H7 (cell line): ENCODE results near the gene CCR3. TPM values are rescaled to one million over a fixed set of nuclear protein-coding genes. Genes with fewer than 3 reads are reported as not detected.
A peak's percentile ranks its signal among the peaks of the same experiment; 100 is the strongest.

Experiments used
- DNase-seq: peaks from one replicate; pipeline ENCODE4 v3.0.0; 2012
- H3K27me3 ChIP-seq: 2 replicates; pipeline ENCODE4 v1.6.0; 2011; ENCODE audit warnings: mild to moderate bottlenecking, low read length; ENCODE audit not compliant: control insufficient read depth, insufficient read depth
- H3K36me3 ChIP-seq: replicated peaks from 2 replicates; pipeline ENCODE4 v1.5.1; 2011; ENCODE audit warnings: low read length; ENCODE audit not compliant: control insufficient read depth, insufficient read depth
- H3K4me3 ChIP-seq: 2 replicates; pipeline ENCODE4 v1.5.1; 2011; ENCODE audit warnings: low read depth, mild to moderate bottlenecking, control low read depth, low read length, moderate library complexity; ENCODE audit not compliant: insufficient read depth
- total RNA-seq: library from RNA; depleted of rRNA; stranded (reverse); fragments of >200 nt; shearing (Covaris generic); gene quantifications from 2 replicates; pipeline ENCODE4 v1.2.3, GENCODE V29; 2014

Gene CCR3
- total RNA-seq, 1 experiment from 2014 or later = not detected

DNA sequence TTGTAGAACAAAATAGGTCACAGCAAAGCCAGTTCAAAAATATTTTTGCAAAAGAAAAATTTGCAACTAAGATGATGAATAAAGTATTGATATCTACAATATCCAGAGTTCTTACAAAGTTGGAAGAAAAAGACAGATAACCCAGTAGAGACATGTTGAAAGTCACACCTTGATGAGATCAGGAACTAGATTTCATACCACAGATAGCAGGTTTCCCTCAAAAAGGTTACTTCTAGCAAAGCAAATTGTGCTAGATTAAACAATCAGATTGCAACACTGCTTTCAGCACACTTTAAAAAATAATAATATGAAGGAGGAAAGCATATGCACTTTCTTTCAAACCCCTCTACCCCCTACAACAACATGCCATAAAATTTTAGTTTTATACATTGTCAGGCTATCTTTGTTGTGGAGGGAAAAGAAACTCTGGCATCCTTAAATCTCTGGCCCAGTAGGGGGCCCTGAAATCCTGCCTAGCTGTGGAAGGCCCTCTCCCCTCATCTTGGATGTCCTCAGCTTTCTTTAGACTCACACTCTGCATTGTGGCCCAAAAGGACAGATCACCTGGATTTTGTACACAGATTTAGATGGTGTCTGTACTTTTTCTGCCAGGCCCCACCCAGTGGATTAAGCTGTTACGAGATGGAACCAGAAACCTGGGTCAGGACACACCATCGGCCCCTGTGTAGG, 50.9 kb downstream of the CCR3 start:
- Histone ChIP-seq H3K27me3 (no peaks in the 10 kb centered on the region), H3K36me3 (no peaks in the 10 kb centered on the region), H3K4me3 (no peak overlapping the region)
- peak; percentile 39 for DNase-seq

DNA sequence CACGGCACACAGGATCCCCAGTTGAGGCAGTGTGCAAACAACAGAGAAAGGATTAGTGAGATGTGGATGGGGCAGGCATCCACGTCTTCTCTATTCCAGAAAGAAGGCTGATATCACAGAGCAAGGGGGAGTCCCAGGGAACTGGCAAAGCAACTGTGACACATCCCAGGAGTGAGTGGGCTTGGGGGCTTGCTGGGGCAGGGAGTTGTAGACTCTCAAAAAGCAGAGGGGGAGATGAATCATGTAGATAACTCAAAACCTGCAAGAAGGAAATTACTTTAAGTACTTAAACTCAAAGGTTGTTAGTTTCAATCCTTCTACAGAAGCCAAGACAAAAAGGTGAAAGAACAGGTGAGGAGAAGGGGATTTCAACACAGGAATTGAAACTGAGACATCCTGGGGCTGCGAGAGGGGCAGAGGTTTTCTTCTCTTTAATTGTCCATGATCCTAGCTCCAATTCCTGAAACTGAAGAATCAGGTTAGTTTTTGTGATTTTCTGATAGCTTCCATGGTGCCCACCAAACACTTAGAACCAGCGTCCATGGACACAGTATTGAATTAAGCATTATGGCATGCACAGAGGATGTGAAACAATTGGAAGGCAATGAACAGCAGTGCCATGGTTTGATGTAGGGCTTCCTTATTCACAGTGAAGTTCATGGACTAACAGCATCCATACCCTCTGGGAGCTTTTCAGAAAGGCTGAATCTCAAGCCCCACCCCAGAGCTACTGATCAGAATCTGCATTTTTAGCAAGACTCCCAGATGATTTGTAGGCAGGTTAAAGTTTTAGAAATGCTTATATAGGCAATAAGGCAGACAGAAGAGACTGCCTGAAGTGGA, 52.0 kb downstream of the CCR3 start:
- no peak for DNase-seq

DNA sequence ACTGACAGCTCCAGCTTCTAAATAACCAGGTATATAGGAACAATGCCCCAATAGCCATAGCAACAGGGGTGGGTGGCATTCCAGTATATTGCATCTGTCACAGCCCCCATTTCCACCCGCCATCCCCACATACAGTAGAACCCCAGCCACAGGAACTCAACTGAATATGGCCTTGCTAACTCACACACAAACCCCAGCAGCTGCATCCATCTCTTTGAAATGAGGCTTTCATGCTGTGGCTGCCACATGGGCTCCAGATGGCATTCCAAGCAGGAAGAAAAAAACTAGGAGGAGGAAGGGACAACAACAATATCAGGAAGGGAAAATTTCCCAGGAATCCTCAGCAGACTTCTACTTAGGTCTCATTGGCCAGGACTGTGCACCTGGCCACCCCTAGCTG, 54.6 kb downstream of the CCR3 start:
- H3K4me3 ChIP-seq = no peak overlapping the region
- H3K36me3 ChIP-seq = no peaks in the 10 kb centered on the region
- no peaks in the 10 kb centered on the region for H3K27me3 ChIP-seq
- no peak for DNase-seq

More for the DNA sequence above, 52.0 kb downstream of the CCR3 start:
- no peaks in the 10 kb centered on the region for H3K36me3 ChIP-seq
- H3K4me3 ChIP-seq = no peak overlapping the region
- H3K27me3 ChIP-seq = no peaks in the 10 kb centered on the region

DNA sequence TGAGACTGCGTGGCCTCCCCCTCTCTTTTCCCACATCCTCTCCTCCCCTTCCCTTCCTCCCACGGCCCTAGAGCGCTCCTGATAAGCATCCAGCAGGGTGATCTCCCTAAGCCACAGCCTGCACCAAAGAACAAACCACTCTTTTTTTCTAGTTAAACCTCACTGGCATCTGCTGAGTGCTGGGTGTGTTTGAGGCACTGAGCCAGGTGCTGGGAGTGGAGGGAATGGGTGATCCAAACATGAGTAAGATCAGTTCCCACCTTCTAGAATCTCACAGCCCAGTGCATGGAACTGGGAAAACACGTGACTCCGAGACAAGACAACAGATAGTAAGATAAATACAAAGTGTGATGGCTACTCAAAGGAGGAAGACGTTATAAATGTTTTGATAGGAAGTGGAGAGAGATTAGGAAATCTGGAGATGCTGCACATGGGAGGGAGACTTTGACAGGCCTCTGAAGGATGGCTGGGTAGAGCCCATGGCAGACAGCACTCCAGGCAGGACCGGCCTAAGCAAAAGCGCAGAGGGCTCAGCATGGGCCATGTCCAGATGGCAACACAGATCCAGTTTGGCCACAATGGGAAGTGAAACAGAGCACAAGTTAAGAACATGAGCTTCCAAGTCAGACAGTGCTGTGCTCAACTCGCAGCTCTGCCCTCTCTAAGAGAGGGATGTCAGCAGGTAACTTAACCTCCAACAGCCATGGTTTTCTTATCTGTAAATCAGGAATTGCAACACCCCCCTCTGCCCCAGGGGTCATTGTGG, 55.6 kb downstream of the CCR3 start:
- Histone ChIP-seq H3K36me3 (no peaks in the 10 kb centered on the region), H3K27me3 (no peaks in the 10 kb centered on the region), H3K4me3 (no peak overlapping the region)
- DNase-seq = no peak

DNA sequence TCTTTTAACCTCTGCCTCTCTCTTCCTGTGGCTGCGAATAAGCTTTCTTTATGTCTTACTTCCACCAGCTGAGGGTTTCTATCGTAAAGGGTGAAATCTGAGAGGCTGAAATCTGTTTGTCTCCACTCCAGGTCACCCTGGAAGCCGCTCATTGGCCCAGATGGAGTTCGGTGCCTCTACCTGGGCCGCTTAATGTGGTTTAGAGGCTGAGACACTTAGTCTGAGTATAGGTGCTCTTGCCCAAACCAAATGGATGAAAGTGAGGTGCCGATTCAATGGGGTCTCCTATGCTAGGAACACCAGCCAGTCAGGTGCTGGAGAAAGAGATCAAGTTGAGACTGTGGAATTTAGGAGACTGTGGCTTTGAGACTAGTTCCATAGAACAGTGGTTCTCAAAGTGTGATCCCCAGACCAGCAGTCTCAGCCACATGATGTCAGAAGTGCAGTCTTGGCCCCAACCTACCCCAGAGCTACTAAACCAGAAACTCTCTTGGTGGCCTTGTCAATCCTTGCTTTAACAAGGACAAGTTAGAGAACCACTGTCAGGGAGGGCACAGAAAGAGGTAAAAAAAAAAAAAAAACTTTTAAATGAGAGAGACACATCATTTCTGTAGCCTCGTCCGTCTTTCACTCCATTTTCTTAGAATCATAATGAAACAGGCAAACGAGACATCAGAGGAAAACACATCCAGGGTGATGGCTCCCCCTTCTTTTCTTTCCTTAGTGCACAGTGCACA, 56.8 kb downstream of the CCR3 start:
- DNase-seq = no peak
- H3K4me3 ChIP-seq = no peak overlapping the region
- no peaks in the 10 kb centered on the region for H3K36me3 ChIP-seq
- no peaks in the 10 kb centered on the region for H3K27me3 ChIP-seq

DNA sequence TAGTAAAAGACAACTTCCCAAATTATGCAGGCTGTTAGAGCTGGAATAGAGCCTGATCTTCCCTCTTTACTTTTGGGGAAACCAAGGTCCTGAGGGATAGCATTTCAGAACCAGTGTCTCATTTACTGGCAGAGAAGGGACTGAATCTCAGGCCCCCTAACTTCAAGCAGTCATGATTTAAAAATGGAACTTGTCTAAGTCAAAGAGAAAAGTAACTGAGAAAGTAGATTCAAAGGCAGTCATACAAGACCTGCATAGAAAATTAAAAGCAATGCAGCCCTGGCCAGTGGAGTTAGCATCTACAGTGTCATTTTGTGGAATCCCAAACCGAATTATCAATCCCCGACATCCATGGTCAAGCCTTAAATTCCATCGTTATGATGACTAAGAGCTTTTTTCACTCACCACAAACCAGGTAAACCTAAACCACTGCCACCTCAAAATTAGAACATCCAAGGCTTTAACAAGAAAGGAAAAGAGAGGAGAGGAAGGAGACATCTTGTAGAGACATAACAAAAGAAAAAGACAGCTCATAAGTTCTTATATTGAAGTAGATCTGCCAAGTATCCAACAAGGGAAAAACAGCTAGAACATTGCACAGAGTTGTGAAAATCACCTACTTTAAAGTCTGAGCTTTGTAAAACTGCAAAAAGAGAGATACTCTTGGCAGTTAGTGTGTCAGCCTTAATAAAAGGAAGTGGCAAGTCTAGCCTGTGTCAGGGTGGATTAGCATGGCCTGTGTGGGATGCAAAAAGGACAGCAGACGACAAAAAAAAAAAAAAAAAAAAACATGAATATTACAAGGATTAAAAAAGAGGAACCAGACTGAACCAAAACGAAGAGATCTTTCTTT, 57.6 kb downstream of the CCR3 start:
- H3K27me3 ChIP-seq = no peaks in the 10 kb centered on the region
- no peaks in the 10 kb centered on the region for H3K36me3 ChIP-seq
- no peak overlapping the region for H3K4me3 ChIP-seq
- DNase-seq = no peak

DNA sequence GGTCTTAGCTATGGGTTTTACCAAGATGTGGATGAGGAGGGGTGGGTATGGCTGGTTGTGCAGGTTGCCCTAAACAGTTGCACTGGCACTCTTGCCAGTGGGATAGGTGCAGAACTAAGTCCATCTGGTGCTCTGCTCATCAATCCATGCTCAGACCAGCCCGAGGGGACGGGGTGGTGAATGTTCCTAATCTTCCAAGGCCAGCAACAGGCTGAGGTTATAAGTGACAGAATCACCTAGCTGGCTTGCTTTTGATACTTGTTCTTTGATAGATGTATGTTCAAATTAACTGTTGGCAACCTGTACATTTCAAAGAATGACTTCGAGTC, 58.2 kb downstream of the CCR3 start:
- no peak for DNase-seq
- Histone ChIP-seq H3K36me3 (no peaks in the 10 kb centered on the region), H3K4me3 (no peak overlapping the region), H3K27me3 (no peaks in the 10 kb centered on the region)

DNA sequence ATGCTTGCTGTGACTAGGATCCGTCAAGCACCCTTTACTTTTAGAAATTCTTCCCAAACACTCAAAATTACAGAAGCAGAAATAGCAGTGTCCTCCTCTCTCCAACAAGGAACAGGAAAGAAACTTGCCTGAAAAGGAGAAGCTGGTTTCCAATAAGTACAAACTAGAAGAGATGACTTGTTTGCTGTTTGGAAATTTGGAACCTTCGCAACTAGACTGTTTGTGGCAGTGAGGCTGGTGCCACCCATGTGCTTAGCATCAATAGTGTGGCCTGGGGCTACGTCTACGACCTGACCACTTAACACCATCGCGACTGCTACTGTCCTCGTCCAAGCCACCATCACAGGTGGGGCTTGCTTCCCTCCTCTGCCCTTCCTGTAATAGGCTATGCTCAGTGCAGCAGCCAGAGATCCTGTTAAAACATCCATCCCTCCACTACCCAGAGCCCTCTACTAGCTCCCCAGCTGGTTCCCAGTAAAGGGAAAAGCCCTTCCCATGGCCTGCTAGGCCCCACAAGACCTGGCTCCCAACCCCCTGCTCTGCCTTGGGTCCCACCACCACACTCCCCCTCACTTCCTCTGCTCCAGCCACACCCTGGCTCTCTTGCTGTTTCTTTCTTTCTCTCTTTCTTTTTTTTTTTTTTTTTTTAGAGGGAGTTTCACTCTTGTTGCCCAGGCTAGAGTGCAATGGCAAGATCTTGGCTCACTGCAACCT, 59.0 kb downstream of the CCR3 start:
- Histone ChIP-seq H3K36me3 (no peaks in the 10 kb centered on the region), H3K27me3 (no peaks in the 10 kb centered on the region), H3K4me3 (no peak overlapping the region)
- DNase-seq = no peak

DNA sequence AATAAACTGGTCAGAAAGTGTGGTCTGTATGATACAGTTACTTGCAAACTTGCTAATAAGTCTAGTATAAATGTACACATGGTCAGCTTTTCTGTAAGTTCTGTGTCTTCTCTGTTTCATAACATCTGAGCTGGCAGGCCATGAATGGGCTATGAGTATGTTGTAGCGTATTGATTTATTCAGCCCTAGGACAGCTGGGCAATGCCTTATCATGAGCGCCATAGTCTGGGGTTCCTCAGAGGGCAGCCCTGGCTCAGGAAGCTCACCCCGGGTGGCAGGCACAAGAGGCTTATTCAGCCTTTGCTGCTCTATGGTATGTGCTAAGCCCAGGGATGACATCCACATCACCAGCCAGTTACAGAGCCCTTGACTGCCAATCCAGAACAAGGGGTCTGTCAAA, 61.0 kb downstream of the CCR3 start:
- Histone ChIP-seq H3K36me3 (no peaks in the 10 kb centered on the region), H3K27me3 (no peaks in the 10 kb centered on the region), H3K4me3 (no peak overlapping the region)
- no peak for DNase-seq

DNA sequence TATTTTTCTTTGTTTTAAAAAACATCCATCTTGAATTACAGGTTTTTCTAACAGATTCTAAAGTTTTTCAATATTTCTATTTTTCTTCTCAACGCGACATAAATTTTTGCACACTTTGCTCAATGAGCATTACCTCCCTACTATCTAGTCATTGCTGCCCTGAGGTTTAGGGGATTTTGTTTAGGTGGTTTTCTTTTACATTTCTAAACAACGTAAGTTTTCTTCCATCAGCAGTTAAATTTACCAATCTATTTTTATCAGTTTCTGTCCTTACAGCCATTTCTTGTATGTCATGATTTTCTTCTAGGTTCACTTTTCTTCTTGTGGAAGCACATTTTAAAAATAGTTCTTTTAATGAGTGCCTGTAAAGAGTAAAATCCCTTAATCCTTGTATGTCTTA, 62.5 kb downstream of the CCR3 start:
- Histone ChIP-seq H3K36me3 (no peaks in the 10 kb centered on the region), H3K27me3 (no peaks in the 10 kb centered on the region)
- DNase-seq = no peak

DNA sequence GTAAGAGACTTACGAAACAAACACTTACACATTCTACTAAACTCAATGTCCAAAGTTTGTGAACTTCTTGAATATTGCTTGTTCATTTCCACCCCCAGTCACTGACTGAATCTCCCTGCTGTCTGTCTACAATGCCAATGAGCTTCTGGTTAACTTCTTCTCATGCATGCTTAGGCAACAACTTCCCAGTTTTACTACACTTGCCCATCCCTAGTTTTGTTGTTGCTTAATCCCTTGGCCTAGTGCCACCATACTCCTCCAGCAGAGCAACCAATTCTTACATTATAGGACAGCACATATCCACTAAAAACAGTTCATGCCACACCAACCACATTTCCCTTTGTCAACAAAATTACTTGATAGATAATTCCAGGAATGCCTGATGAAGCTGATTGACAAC, 70.7 kb downstream of the CCR3 start:
- Histone ChIP-seq H3K27me3 (no peaks in the 10 kb centered on the region), H3K36me3 (no peaks in the 10 kb centered on the region), H3K4me3 (no peak overlapping the region)
- no peak for DNase-seq

More for the DNA sequence above, 62.5 kb downstream of the CCR3 start:
- H3K4me3 ChIP-seq = no peak overlapping the region

DNA sequence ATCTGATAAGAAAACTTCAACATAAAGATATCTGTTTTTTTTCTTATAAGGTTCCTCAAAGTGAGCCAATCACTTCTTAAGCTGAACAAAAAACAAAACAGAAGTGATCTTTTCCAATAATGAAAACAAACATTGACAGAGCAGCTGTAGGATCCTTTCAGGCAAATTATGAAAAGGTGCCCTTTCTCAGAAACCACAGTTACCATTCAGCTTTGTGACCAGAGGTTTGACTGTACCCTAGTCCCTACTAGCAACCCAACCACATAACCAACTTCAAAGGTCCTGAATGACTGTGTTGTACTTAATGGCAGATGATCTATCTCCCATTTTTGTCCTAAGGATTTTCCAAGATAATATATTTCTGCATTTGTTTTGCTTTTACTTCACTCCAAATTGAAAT, 72.3 kb downstream of the CCR3 start:
- Histone ChIP-seq H3K27me3 (no peaks in the 10 kb centered on the region), H3K4me3 (no peak overlapping the region), H3K36me3 (no peaks in the 10 kb centered on the region)
- DNase-seq = no peak

DNA sequence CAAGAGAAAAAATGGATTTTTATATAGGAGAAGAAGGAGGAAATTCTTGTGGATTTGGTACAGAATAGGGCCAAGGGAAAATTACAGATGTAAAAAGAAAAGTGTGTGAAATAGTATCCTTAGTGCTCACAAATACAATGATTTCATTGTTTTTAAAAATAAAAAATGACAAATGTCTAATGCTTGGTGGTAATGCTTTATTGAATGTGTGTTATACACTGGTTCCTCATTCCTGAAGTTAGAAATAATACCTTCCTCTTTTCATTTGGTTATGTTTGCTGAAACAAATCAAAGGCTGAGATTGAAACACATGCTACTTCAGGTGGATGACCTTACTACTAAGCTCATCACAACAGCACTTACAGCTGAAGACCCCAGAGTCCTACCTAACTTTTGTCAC, 73.9 kb downstream of the CCR3 start:
- Histone ChIP-seq H3K36me3 (no peaks in the 10 kb centered on the region), H3K27me3 (no peaks in the 10 kb centered on the region), H3K4me3 (no peak overlapping the region)
- DNase-seq = no peak
